ENCODE results near the gene SLC35E2B. TPM values are rescaled to one million over a fixed set of nuclear protein-coding genes. Genes with fewer than 3 reads are reported as not detected.

SLC35E2B gene
- total and polyA plus RNA-seq, 2 of the 13 experiments (the other 11 are each of a cell fraction or from before 2014, with no cell fraction given), result 14.1 to 19.7 TPM

- TF ChIP-seq ZHX1 (CRISPR knock-in tag; IDR thresholded peaks at IDR 0.05; ENCODE audit: low read depth), result 0 out of 2 replicates have a peak, but pooled peaks have one; percentile 25
- no peak; the same call in 1 of the 2 replicates for TF ChIP-seq ZXDC (CRISPR knock-in tag; IDR thresholded peaks at IDR 0.05)
- peak; percentile 86 for TF ChIP-seq HMGXB4 (CRISPR knock-in tag; IDR thresholded peaks at IDR 0.05; ENCODE audit: borderline replicate concordance in 1 of 2, low read depth in 1 of 2)
- TF ChIP-seq FIP1L1 (IDR thresholded peaks at IDR 0.05; ENCODE audit: borderline replicate concordance, insufficient read depth, low read depth, low read length), result no peak
- peak; percentile 41; the same call in 1 of the 2 replicates for TF ChIP-seq ZNF160 (CRISPR knock-in tag; IDR thresholded peaks at IDR 0.05)
- TF ChIP-seq TP53 (CRISPR knock-in tag; conservative IDR thresholded peaks at IDR 0.05), result no peak
- TF ChIP-seq ZBTB37 (CRISPR knock-in tag; IDR thresholded peaks at IDR 0.05), result peak; percentile 66; the same call in 1 of the 2 replicates
- no peak for TF ChIP-seq SIX4 (CRISPR knock-in tag; IDR thresholded peaks at IDR 0.05)
- peak; percentile 5; the same call in 1 of the 2 replicates for TF ChIP-seq NFYC (CRISPR knock-in tag; IDR thresholded peaks at IDR 0.05)
- TF ChIP-seq ZNF207 (IDR thresholded peaks at IDR 0.05; ENCODE audit: borderline replicate concordance), result no peak
- TF ChIP-seq FOXA3 (CRISPR knock-in tag; IDR thresholded peaks at IDR 0.05), result peak; percentile 23; the same call in 1 of the 2 replicates
- TF ChIP-seq EHMT2 (IDR thresholded peaks at IDR 0.05; ENCODE audit: borderline replicate concordance, low read depth, low read length), result no peak
- no peak for TF ChIP-seq NKX3-1 (CRISPR knock-in tag; IDR thresholded peaks at IDR 0.05)
- TF ChIP-seq MTA1 (CRISPR knock-in tag; IDR thresholded peaks at IDR 0.05; ENCODE audit: borderline replicate concordance), result peak; percentile 96; the same call in 1 of the 2 replicates
- no peak for TF ChIP-seq HNRNPUL1 (IDR thresholded peaks at IDR 0.05; ENCODE audit: low read depth, low read length)
- 0 out of 2 replicates have a peak, but pooled peaks have one; percentile 39 for TF ChIP-seq BATF2 (CRISPR knock-in tag; IDR thresholded peaks at IDR 0.05)
- TF ChIP-seq ZFP36L2 (CRISPR knock-in tag; IDR thresholded peaks at IDR 0.05), result no peak
Observed at GRCh38 chr1:1678581-1679380, 13.8 kb downstream of the SLC35E2B start (continued).

Measured in HepG2 (cell line).